NCI-H2227 (cell line): ENCODE measurements around the gene GNG11.
A peak's percentile ranks its signal among the peaks of the same experiment; 100 is the strongest.

Experiments
- DNase-seq: peaks from one replicate; lab custom pipeline; 2025; ENCODE audit not compliant: unreplicated experiment; lab: John Stamatoyannopoulos, UW

The GNG11 gene

DNA sequence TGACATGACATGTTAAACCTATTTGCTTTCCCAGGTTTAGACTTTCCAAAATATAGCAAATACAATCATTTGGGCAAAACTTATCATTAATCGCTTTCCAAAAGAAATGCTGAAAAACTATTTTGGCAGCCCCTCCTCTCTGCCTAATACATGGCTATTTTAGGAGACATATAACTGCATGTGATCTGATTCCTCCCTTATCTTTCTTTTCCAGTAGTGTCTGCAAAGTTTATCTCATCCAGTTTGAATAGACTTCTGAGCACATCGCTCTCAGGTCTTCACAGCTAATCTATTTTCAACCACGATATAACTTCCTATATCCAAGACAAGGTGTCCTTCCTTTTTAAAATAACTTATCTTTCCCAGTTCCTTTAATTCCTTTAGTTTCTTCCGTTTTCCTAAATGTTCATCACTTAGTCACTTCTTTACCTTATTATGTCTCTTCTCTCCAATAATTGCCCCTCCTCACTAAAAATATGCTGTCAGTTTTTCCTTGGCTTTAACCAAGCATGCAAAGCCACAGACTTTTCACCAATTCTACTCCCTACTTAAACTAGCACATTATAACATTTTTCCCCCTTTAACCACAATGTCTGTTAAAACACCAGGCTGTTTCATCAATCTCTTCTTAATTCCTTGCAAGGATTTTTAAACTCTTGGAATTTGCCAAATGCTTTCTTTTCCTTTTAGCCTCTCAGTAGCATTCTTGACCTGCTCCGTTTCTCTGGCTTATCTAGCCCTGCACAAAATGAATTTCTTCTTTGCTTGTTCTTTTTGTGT, 24.4 kb downstream of the GNG11 start:
- DNase-seq = no peak

DNA sequence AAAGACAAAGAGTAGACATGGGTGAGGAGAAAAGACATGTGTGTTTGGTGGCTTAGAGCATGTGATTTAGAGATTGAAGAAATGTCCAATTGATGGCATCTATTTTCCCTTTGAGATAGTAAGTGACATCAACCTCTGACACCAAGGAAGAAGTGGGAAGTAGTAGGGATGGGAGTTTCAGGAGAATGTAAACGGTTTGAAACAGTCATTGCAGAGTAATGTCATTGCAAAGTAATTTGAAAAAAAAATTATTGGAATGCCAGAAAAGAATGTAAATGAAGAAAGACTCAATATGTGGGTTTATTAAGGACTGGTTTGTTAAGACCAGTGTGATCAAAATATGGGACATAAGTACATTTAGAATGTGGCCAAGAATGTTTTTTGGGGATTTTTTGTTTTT, 26.6 kb downstream of the GNG11 start:
- no peak for DNase-seq

DNA sequence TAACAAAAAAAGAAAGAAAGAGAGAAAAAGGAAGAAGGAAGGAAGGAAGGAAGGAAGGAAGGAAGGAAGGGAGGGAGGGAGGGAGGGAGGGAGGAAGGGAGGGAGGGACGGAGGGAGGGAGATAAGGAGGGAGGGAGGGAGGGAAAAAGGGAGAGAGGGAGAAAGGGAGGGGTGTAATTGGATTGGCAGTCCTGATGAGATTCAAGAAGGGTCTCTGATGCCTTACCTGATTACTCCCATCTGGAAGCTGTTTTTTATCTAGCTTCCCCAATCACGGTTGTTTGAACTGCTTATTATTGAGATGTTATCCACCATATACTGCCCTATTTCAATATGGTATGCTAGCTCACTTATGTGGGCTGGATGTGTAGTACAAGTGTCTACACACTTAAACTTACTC, 27.3 kb downstream of the GNG11 start:
- no peak for DNase-seq

DNA sequence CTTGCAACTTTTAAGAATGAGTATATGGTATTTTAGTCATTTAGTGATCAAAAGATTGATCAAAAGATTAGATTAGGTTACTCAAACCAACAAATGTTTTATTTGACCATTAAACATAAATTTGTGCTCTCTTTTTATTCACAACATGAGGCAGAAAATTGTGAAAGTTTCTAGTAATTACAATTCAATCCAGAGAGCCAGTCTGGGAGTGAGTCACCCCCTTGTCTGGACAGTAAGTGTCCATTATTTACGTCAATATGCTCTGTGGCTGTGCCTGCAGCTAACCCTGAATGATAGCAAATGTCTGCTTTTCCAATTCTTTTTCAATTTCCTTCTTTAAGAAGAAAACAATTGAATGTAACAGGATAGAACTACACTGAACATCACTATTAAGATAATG, 27.9 kb downstream of the GNG11 start:
- peak; percentile 46 for DNase-seq

DNA sequence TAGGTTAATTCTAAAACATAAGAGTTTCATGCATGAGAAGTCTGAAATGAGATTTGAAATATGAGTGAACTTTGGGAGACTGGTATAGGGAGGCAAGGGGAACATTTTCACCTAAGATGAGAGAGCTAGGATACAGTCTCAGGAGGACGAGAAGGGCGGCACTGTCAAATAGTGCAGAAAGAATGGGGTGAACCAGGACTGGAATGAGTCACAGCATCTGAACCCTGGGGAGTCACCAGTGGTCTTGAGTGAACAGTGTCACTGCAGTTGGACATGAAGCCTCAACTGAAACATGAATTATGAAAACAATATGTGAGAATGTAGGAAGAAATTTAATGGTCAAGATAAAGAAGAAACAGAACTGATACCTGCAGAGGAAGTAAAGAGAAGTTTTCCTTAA, 33.8 kb downstream of the GNG11 start:
- no peak for DNase-seq

DNA sequence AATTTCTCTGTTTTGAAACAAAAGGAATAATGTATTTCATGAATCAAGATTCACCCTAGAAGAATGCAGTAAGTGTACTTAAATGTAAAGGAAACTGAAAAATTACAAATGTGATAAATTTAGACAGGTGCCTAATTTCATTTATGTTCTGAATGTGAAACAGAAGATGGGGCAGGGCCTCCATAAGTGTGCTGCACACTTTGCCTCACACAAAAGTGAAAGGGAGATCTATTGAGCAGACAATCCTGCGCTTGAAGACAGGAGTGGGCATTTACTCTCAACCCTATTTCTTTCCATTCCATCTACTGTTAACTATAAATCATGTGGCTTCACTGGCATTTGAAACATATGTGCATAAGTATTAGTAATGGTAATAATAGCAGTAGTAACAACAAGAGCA, 36.2 kb downstream of the GNG11 start:
- no peak for DNase-seq

DNA sequence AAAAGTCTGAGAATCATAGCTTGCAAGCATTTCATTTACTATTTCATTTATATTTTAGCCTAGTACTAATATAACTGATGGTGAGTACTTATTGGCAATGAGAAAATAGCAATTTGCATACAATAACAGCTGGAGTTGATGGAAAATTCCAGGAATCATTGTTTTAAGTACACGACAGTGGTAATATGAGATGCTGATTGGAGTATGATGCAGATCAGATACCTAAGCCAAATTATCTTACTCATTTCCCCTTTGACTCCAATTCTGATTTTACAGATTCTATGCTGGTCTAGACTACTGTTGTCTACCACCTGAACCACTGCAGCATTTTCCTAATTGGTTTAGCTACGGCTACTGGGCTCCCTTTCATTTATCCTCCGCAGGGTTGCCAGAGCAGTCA, 36.7 kb downstream of the GNG11 start:
- DNase-seq = no peak

DNA sequence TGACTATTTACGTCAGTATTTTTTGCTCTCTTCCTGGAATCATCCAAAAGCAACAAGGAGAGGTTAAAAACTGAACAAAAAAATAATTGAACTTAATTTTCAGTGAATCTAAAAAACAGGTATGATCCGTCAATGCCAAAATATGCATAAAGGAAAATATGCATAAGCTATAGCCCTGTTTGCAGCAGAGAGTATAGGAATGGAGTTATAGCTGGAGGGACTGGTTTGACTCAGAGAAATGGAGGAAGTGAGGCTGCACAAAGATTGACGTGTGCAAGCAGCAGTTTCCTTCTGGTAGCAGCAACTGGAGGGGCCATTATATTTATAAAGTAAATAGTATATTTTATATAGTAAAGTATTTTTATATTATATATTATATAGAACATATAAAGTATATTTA, 37.1 kb downstream of the GNG11 start:
- DNase-seq = no peak

DNA sequence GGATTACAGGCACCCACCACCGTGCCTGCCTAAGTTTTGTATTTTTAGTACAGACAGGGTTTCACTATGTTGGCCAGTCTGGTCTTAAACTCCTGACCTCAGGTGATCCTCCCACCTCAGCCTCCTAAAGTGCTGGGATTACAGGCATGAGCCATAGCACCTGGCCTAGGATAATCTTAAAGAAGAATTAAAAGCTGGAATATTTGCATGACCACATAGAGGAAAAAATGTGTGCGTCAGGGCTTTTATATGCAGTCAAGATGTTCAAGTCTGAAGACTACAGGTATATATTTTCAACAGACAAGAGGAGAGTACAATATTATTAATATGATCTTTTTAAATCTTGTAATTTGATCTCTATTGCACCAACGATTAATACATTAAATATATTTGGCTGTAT, 39.5 kb downstream of the GNG11 start:
- no peak for DNase-seq

DNA sequence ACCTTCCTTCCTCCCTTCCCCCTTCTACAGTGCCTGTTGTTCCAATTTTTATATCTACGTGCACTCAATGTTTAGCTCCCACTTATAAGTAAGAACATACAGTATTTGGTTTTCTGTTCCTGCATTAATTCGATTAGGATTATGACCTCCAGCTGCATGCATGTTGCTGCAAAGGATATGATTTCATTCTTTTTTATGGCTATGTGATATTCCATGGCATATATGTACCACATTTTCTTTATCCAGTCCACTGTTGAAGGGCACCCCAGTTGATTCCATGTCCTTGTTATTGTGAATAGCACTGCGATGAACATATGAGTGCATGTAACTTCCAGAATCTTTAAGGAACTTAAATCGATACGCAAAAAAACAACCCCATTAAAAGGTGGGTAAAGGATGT, 42.7 kb downstream of the GNG11 start:
- DNase-seq = no peak

DNA sequence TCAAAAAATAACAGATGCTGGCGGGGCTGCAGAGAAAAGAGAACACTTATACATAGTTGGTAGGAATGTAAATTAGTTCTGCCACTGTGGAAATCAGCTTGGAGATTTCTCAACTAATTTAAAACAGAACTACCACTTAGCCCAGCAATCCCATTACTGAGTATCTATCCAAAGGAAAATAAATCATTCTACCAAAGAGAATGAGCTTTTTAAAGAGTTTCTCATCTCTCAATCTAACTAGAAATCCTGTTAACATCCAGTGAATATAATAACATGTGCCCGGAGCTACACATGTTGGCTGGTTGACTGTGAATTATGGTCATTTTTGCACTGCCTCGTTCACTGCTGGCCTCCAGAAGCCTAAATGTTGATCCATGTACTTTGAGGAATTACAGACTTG, 43.3 kb downstream of the GNG11 start:
- DNase-seq = no peak

DNA sequence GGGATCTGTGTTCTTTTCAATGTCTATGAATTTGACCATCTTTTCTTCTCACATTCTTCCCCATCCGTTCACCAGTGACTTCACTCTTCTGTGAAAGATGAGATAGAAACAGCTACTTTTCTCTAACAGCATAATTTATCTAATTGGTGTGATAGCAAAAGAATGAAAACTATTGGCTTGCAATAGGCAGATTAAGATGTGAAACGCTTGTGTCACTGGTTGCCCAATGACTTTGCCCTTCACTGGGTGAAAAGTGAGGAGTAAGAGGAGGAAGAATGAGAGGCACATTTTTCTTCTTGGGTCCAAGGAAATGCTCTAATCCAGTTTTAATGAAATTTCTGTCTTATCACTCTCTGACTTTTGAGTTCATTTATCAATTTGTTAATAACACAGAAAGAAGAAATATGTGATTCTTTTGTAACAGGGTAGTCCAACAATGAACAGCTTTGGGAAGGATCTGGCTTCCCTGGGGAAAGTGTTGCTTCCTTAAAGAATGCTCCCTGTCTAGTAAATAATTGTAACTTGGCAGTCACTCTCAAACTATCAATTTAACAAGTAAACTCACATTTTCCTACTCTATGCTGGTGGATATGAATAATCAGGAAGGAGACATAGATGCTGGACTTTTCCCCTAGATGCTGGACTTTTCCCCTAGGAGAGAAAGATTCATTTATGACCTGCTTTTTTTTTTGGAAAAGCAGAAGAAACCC, 47.5 kb downstream of the GNG11 start:
- DNase-seq = no peak

DNA sequence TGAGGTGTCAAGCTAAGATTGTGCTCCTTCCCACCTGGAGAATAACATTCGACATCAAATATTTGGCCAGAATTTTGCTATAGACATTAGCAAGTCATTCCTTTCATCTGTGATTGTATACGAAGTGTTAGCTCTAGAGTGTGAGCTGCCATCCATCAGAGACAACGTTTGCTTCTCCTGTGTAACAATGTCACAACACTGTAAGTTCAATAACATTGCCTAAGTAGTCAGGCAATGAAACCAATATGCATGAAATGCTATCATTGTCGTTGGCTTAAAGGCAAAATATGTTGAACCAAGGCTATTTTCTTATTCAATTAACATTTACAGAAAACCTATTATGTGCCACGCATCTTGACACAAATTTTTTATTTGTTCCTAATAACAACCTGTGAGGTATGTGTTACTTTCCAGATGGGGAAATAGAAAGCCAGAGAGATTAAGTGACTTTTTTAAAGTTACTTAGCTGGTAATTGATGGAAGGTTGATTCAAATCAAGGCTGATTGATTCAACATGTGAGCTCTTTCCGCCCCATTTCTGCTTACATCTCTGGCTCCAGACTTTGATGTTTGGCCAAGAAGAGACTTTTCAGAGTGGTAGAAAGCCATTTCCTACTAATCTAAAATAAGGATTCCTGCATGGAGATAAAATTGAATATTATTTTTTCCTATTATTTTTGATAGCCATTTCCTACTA, 50.6 kb downstream of the GNG11 start:
- DNase-seq = no peak

DNA sequence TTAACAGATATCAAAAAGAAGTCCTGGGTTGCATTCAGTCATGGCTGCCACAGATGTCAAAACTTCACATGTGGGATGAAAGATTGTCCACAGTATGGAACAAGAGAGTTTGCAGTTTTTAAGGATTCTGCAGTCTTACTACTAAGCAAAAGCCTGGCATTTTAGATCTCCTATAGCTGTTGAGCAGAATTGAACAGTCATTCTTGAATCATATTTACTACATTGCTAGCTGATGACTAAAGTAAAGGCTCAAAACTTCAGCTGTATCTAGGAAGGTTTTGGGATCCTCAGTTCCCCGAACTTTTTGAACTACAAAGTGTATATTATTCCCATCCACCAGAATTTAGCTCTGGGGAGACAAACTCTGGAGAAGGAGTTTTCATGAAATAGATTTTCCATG, 51.6 kb downstream of the GNG11 start:
- no peak for DNase-seq

DNA sequence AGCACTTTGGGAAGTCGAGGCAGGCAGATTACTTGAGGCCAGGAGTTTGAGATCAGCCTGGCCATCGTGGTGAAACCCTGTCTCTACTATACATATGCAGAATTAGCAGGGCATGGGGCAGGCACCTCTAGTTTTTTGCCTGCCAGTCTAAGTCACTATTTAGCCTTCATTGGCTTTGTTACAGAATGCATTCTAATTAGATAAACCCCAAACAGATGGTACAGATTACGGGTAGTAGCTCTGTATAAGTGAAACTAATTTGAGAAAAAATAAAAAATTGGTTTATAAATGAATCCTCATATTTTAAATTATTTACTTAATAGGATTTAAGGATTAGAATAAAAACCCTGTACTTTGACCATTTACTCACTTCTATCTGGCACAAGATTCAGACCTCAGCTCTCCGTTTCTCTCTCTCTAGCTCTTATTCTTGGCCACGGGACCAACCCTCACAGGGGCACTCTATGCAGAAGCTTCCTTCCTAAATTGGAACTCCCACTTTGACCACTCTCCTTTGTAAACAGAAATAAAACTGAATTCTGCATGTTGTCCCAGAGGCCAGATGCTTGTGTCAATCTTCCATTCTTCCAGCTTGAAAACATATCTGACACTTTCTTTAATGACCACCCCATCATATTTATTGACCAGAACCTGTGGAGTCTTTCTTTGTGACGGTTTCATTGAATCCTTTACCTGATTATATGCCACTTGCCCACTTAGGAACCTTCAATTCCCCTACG, 55.8 kb downstream of the GNG11 start:
- no peak for DNase-seq
